GM18951 (cell line): ENCODE data around the gene CHST6.

Experiments used
- POLR2A ChIP-seq: IDR thresholded peaks from 4 replicates; pipeline ENCODE4 v1.6.1; 2011; ENCODE audit warnings: mild to moderate bottlenecking; ENCODE audit not compliant: insufficient read length, insufficient read depth; ENCODE audit errors: extremely low read depth
- in situ Hi-C: fragments of 300-500 bp; cut with MboI; formaldehyde crosslinking; loops from one replicate; pipeline ENCODE4 v1.12.0; 2022; ENCODE audit warnings: low sequenced_read_pairs, mixed read lengths, inconsistent platforms; ENCODE audit not compliant: unreplicated experiment

Gene CHST6

GRCh38 chr16:75494661-75495075 is 573 bp downstream of the CHST6 start:
- in situ Hi-C loops, result no loop called here
- no peak for TF ChIP-seq POLR2A

GRCh38 chr16:75494184-75494583 is 1.1 kb downstream of the CHST6 start:
- in situ Hi-C loops, result no loop called here
- no peak for TF ChIP-seq POLR2A

GRCh38 chr16:75491876-75492275 is 3.4 kb downstream of the CHST6 start:
- in situ Hi-C loops, result no loop called here
- no peak for TF ChIP-seq POLR2A

- TF ChIP-seq POLR2A, result no peak
- in situ Hi-C loops, result no loop called here
These were observed 6.9 kb downstream of the CHST6 start for GRCh38 chr16:75488322-75488721.

- in situ Hi-C loops, result no loop called here
- TF ChIP-seq POLR2A, result no peak
These were observed 8.4 kb downstream of the CHST6 start for GRCh38 chr16:75486676-75487313.

- in situ Hi-C loops, result no loop called here
- TF ChIP-seq POLR2A, result no peak
These were observed 9.1 kb downstream of the CHST6 start for GRCh38 chr16:75486014-75486675.

- in situ Hi-C loops, result no loop called here
- TF ChIP-seq POLR2A, result no peak
These were observed 9.8 kb downstream of the CHST6 start for GRCh38 chr16:75485230-75486013.

GRCh38 chr16:75483222-75483621 is 12.0 kb downstream of the CHST6 start:
- no peak for TF ChIP-seq POLR2A
- in situ Hi-C loops, result no loop called here

- in situ Hi-C loops, result no loop called here
These were observed 12.6 kb downstream of the CHST6 start for GRCh38 chr16:75482434-75483205.

GRCh38 chr16:75481475-75481874 is 13.8 kb downstream of the CHST6 start:
- in situ Hi-C loops, result no loop called here
- TF ChIP-seq POLR2A, result no peak

More at GRCh38 chr16:75482434-75483205, 12.6 kb downstream of the CHST6 start:
- no peak for TF ChIP-seq POLR2A

- in situ Hi-C loops, result no loop called here
- no peak for TF ChIP-seq POLR2A
These were observed 15.7 kb downstream of the CHST6 start for GRCh38 chr16:75479421-75479990.

GRCh38 chr16:75478480-75479345 is 16.5 kb downstream of the CHST6 start:
- TF ChIP-seq POLR2A, result no peak
- in situ Hi-C loops, result no loop called here
